Measurements from ENCODE around the gene COPRS.

COPRS gene

GRCh38 chr17:31843070-31843745, 15.8 kb downstream of the COPRS start:
- H3K4me1 ChIP-seq (ENCODE audit: control insufficient read depth, low read length) = peaks cover 11% of the 10 kb centered on the region; the same call in 1 of the 2 replicates
- H3K27me3 ChIP-seq (ENCODE audit: control insufficient read depth, low read length) = peaks cover 15% of the 10 kb centered on the region
- H3F3A ChIP-seq (ENCODE audit: control insufficient read depth, insufficient read depth) = no peaks in the 10 kb centered on the region
- no peak overlapping the region for H3K27ac ChIP-seq (ENCODE audit: low read depth, low read length)
- H3K4me3 ChIP-seq (ENCODE audit: low read length) = no peak overlapping the region
- H3K36me3 ChIP-seq (ENCODE audit: control insufficient read depth, low read length) = no peaks in the 10 kb centered on the region
- H3K9me3 ChIP-seq (ENCODE audit: control insufficient read depth, insufficient read depth, low read length) = no peaks in the 10 kb centered on the region
- no peaks in the 10 kb centered on the region for H3K79me2 ChIP-seq (ENCODE audit: control insufficient read depth, low read length)
- no peak overlapping the region for H3K4me2 ChIP-seq (ENCODE audit: low read length)
- H4K20me1 ChIP-seq (ENCODE audit: control insufficient read depth, insufficient read depth, low read depth, low read length) = no peaks in the 10 kb centered on the region
- no peak for TF ChIP-seq EZH2phosphoT487 (IDR thresholded peaks at IDR 0.05; ENCODE audit: borderline replicate concordance, low read length)
- TF ChIP-seq, protein P1, sequence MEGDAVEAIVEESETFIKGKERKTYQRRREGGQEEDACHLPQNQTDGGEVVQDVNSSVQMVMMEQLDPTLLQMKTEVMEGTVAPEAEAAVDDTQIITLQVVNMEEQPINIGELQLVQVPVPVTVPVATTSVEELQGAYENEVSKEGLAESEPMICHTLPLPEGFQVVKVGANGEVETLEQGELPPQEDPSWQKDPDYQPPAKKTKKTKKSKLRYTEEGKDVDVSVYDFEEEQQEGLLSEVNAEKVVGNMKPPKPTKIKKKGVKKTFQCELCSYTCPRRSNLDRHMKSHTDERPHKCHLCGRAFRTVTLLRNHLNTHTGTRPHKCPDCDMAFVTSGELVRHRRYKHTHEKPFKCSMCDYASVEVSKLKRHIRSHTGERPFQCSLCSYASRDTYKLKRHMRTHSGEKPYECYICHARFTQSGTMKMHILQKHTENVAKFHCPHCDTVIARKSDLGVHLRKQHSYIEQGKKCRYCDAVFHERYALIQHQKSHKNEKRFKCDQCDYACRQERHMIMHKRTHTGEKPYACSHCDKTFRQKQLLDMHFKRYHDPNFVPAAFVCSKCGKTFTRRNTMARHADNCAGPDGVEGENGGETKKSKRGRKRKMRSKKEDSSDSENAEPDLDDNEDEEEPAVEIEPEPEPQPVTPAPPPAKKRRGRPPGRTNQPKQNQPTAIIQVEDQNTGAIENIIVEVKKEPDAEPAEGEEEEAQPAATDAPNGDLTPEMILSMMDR (IDR thresholded peaks at IDR 0.05; ENCODE audit: low read depth, low read length, poor library complexity, severe bottlenecking) = no peak
- no peaks in the 10 kb centered on the region for H3K9me2 ChIP-seq (replicated peaks; ENCODE audit: control insufficient read depth, low read length)

GRCh38 chr17:31842195-31843069, 16.6 kb downstream of the COPRS start:
- Histone ChIP-seq H3K27me3 (ENCODE audit: control insufficient read depth, low read length) (peaks cover 15% of the 10 kb centered on the region), H3K4me2 (ENCODE audit: low read length) (peak overlapping the region; percentile 32; the same call in 1 of the 2 replicates), H3K36me3 (ENCODE audit: control insufficient read depth, low read length) (no peaks in the 10 kb centered on the region), H3K9me2 (replicated peaks; ENCODE audit: control insufficient read depth, low read length) (no peaks in the 10 kb centered on the region), H3K4me3 (ENCODE audit: low read length) (no peak overlapping the region), H3K9me3 (ENCODE audit: control insufficient read depth, insufficient read depth, low read length) (no peaks in the 10 kb centered on the region), H3K79me2 (ENCODE audit: control insufficient read depth, low read length) (no peaks in the 10 kb centered on the region), H4K20me1 (ENCODE audit: control insufficient read depth, insufficient read depth, low read depth, low read length) (no peaks in the 10 kb centered on the region), H3K27ac (ENCODE audit: low read depth, low read length) (no peak overlapping the region), H3K4me1 (ENCODE audit: control insufficient read depth, low read length) (peaks cover 8% of the 10 kb centered on the region; the same call in 1 of the 2 replicates), H3F3A (ENCODE audit: control insufficient read depth, insufficient read depth) (no peaks in the 10 kb centered on the region)
- TF ChIP-seq EZH2phosphoT487 (IDR thresholded peaks at IDR 0.05; ENCODE audit: borderline replicate concordance, low read length) = no peak
- TF ChIP-seq, protein P1 (IDR thresholded peaks at IDR 0.05; ENCODE audit: low read depth, low read length, poor library complexity, severe bottlenecking) = peak; percentile 92

DNA sequence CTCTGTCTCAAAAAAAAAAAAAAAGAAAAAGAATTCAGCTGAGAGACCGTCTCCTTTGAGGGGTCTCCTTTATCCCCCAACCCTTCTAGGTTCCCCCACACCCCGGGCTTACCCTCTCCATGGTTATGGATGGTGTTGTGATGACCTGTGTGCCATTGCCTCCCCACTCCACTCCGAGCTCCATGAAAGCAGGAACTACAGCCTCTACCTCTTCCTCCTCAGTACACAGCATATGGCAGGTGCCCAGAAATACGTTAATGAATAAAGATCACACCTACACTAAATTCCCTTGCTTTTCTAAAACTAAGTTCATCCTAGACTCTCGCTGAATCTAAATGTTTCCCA, 17.2 kb downstream of the COPRS start:
- Histone ChIP-seq H3K27me3 (ENCODE audit: control insufficient read depth, low read length) (peaks cover 15% of the 10 kb centered on the region), H3K4me3 (ENCODE audit: low read length) (no peak overlapping the region), H3K27ac (ENCODE audit: low read depth, low read length) (no peak overlapping the region), H3F3A (ENCODE audit: control insufficient read depth, insufficient read depth) (no peaks in the 10 kb centered on the region), H3K79me2 (ENCODE audit: control insufficient read depth, low read length) (no peaks in the 10 kb centered on the region), H3K36me3 (ENCODE audit: control insufficient read depth, low read length) (no peaks in the 10 kb centered on the region), H4K20me1 (ENCODE audit: control insufficient read depth, insufficient read depth, low read depth, low read length) (no peaks in the 10 kb centered on the region), H3K4me2 (ENCODE audit: low read length) (no peak overlapping the region), H3K9me2 (replicated peaks; ENCODE audit: control insufficient read depth, low read length) (no peaks in the 10 kb centered on the region), H3K9me3 (ENCODE audit: control insufficient read depth, insufficient read depth, low read length) (no peaks in the 10 kb centered on the region), H3K4me1 (ENCODE audit: control insufficient read depth, low read length) (peaks cover 4% of the 10 kb centered on the region; the same call in 1 of the 2 replicates)
- TF ChIP-seq, protein P1 (IDR thresholded peaks at IDR 0.05; ENCODE audit: low read depth, low read length, poor library complexity, severe bottlenecking) = no peak
- TF ChIP-seq EZH2phosphoT487 (IDR thresholded peaks at IDR 0.05; ENCODE audit: borderline replicate concordance, low read length) = no peak
